HCT116 (cell line): ENCODE data around the gene PPM1F. TPM values are rescaled to one million over a fixed set of nuclear protein-coding genes. Genes with fewer than 3 reads are reported as not detected.

Experiments
- ATAC-seq: fragments of 200-7000 bp; cut with Tn5 transposase; 2 replicates; pipeline ENCODE4 v1.9.1; 2020; ENCODE audit warnings: mild to moderate bottlenecking, moderate library complexity
- BruUV-seq: library from RNA; stranded (reverse); fragments of 400-500 nt; replicated peaks from 2 replicates; lab custom pipeline; 2021; lab: Mats Ljungman, UMichigan
- CTCF ChIA-PET: fragments of 300-600 bp; sonication (Branson Sonifier 250); formaldehyde crosslinking; loops from one replicate; lab custom pipeline; 2021; ENCODE audit warnings: antibody characterized with exemption; lab: Charles Lee
- POLR2A ChIA-PET: fragments of 300-600, 350-600 bp; sonication (Branson Sonifier 250); formaldehyde crosslinking; loops from one replicate; lab custom pipeline; 2021; ENCODE audit warnings: antibody characterized with exemption; lab: Charles Lee
- RAD21 ChIA-PET, 2 experiments: fragments of 300-600 bp; sonication (Branson Sonifier 250); formaldehyde crosslinking; loops; one replicate each; lab custom pipeline; 2023; ENCODE audit warnings: low total read pairs in 2 of 2; ENCODE audit not compliant: uncharacterized antibody in 2 of 2, unreplicated experiment in 2 of 2, low non-redundant PET in 1 of 2; lab: Charles Lee
- DNase-seq: peaks from one replicate; pipeline ENCODE4 v3.0.0-alpha.2; 2010; ENCODE audit warnings: low read depth, low spot score
- H2AFZ ChIP-seq: fragments of 200-600 bp; shearing (Covaris generic), sonication (generic); 2 replicates; pipeline ENCODE4 v1.6.1; 2017; ENCODE audit warnings: low read depth, mixed run types, mixed read lengths, antibody characterized with exemption, low read length; ENCODE audit not compliant: poor library complexity, severe bottlenecking
- H3K27ac ChIP-seq: 2 replicates; pipeline ENCODE4 v1.5.1; 2012; ENCODE audit warnings: low read depth, low read length
- H3K27me3 ChIP-seq: fragments of 200-600 bp; sonication (generic); 2 replicates; pipeline ENCODE4 v1.6.1; 2016; ENCODE audit warnings: mixed run types, low read length, mixed read lengths; ENCODE audit not compliant: insufficient read depth
- H3K36me3 ChIP-seq, 2 experiments: fragments of 200-500 bp in 1 of 2; fragments of 200-600 bp in 1 of 2; sonication (Bioruptor generic) in 1 of 2; sonication (generic) in 1 of 2; 2 replicates each; pipeline versions ENCODE4 v1.5.1 to v1.6.1; 2014 to 2016; ENCODE audit warnings: low read length in 2 of 2, inconsistent platforms in 1 of 2, mixed read lengths in 1 of 2, mixed run types in 1 of 2; ENCODE audit not compliant: insufficient read depth in 2 of 2, control insufficient read depth in 1 of 2
- H3K4me1 ChIP-seq, 2 experiments: fragments of 200-600 bp in 1 of 2; sonication (generic) in 1 of 2; 2 replicates each; pipeline versions ENCODE4 v1.5.1 to v1.6.1; 2012 to 2017; ENCODE audit warnings: low read length in 2 of 2, inconsistent platforms in 1 of 2, mild to moderate bottlenecking in 1 of 2, mixed read lengths in 1 of 2, mixed run types in 1 of 2, moderate library complexity in 1 of 2; ENCODE audit not compliant: insufficient read depth in 2 of 2, control insufficient read depth in 1 of 2
- H3K4me2 ChIP-seq: fragments of 200-600 bp; sonication (generic); 2 replicates; pipeline ENCODE4 v1.6.1; 2017; ENCODE audit warnings: mixed run types, low read length, mixed read lengths
- H3K4me3 ChIP-seq, 2 experiments: fragments of 200-600 bp in 1 of 2; sonication (generic) in 1 of 2; replicated peaks in 1 of 2; 2 replicates each; pipeline ENCODE4 v1.5.1; 2011 to 2016; ENCODE audit warnings: low read length in 2 of 2, control low read depth in 1 of 2, low read depth in 1 of 2, mild to moderate bottlenecking in 1 of 2, mixed read lengths in 1 of 2, mixed run types in 1 of 2
- H3K79me2 ChIP-seq: fragments of 200-600 bp; sonication (generic); 2 replicates; pipeline ENCODE4 v1.6.1; 2017; ENCODE audit warnings: mild to moderate bottlenecking, mixed run types, low read length, moderate library complexity, mixed read lengths; ENCODE audit not compliant: insufficient read depth
- H3K9ac ChIP-seq: fragments of 200-600 bp; sonication (generic); 2 replicates; pipeline ENCODE4 v1.6.1; 2016; ENCODE audit warnings: low read length, mixed read lengths
- H3K9me2 ChIP-seq: fragments of 200-600 bp; sonication (generic), shearing (Covaris generic); 2 replicates; pipeline ENCODE4 v1.6.1; 2017; ENCODE audit warnings: mixed run types, mild to moderate bottlenecking, moderate library complexity; ENCODE audit not compliant: insufficient read depth
- H3K9me3 ChIP-seq, 2 experiments: fragments of 200-500 bp in 1 of 2; fragments of 200-600 bp in 1 of 2; sonication (Bioruptor generic) in 1 of 2; sonication (generic) in 1 of 2; 2 replicates each; pipeline ENCODE4 v1.6.1; 2014 to 2017; ENCODE audit warnings: low read length in 2 of 2, mixed read lengths in 2 of 2, inconsistent platforms in 1 of 2, low read depth in 1 of 2, mild to moderate bottlenecking in 1 of 2, mixed run types in 1 of 2, moderate library complexity in 1 of 2; ENCODE audit not compliant: control insufficient read depth in 1 of 2, insufficient read depth in 1 of 2
- H4K20me1 ChIP-seq: fragments of 200-600 bp; sonication (generic), shearing (Covaris generic); 2 replicates; pipeline ENCODE4 v1.6.1; 2017; ENCODE audit warnings: mixed run types, mild to moderate bottlenecking, moderate library complexity; ENCODE audit not compliant: insufficient read depth
- ATF3 ChIP-seq: IDR thresholded peaks from 2 replicates; pipeline ENCODE4 v1.6.1; 2012
- EZH2 ChIP-seq: fragments of 200-600 bp; sonication (generic); IDR thresholded peaks from 2 replicates; pipeline ENCODE4 v1.6.1; 2017; ENCODE audit warnings: antibody characterized with exemption, mixed run types
- EZH2phosphoT487 ChIP-seq: fragments of 200-600 bp; IDR thresholded peaks from 2 replicates; pipeline ENCODE4 v1.6.1; 2018; ENCODE audit warnings: antibody characterized with exemption, borderline replicate concordance
- FOSL1 ChIP-seq: IDR thresholded peaks from 2 replicates; pipeline ENCODE4 v1.6.1; 2012; ENCODE audit warnings: low read depth
- POLR2AphosphoS5 ChIP-seq: IDR thresholded peaks from 2 replicates; pipeline ENCODE4 v1.6.1; 2011; ENCODE audit warnings: mild to moderate bottlenecking, low read depth, low read length, moderate library complexity
- SIN3A ChIP-seq: IDR thresholded peaks from 2 replicates; pipeline ENCODE4 v1.6.1; 2012; ENCODE audit warnings: low read depth
- SP1 ChIP-seq: IDR thresholded peaks from 2 replicates; pipeline ENCODE4 v1.6.1; 2012; ENCODE audit warnings: low read depth
- SRF ChIP-seq: IDR thresholded peaks from 2 replicates; pipeline ENCODE4 v1.6.1; 2012; ENCODE audit warnings: low read depth
- TCF7L2 ChIP-seq: IDR thresholded peaks from 2 replicates; pipeline ENCODE4 v1.7.0; 2011; ENCODE audit warnings: borderline replicate concordance, inconsistent platforms; ENCODE audit not compliant: insufficient read depth, insufficient read length; ENCODE audit errors: extremely low read depth
- ZFX ChIP-seq: fragments of 450-650 bp; IDR thresholded peaks from 2 replicates; pipeline ENCODE4 v1.6.1; 2017
- ZNF274 ChIP-seq: fragments of 200-500 bp; sonication (Bioruptor generic); IDR thresholded peaks from 2 replicates; pipeline ENCODE4 v1.6.1; 2014; ENCODE audit warnings: mild to moderate bottlenecking, low read depth, low read length, inconsistent platforms
- intact Hi-C: fragments of 100-400 bp; cut with micrococcal nuclease; formaldehyde crosslinking; loops from 2 replicates; pipeline ENCODE4 v1.10.0; 2022
- total RNA-seq: library from RNA; stranded (reverse); gene quantifications from one replicate; pipeline ENCODE4 v1.2.1, GENCODE V29; 2021; ENCODE audit not compliant: unreplicated experiment
- TF ChIP-seq, protein P1 (sequence below), 3 experiments: fragments of 200-600 bp in 1 of 3; sonication (generic) in 1 of 3; IDR thresholded peaks in 2 of 3; conservative IDR thresholded peaks in 1 of 3; 2 replicates each; pipeline ENCODE4 v1.5.1; 2012 to 2017; ENCODE audit warnings: low read depth in 2 of 3, low read length in 2 of 3, antibody characterized with exemption in 1 of 3, borderline replicate concordance in 1 of 3, control low read depth in 1 of 3, mild to moderate bottlenecking in 1 of 3, mixed read lengths in 1 of 3, mixed run types in 1 of 3, moderate library complexity in 1 of 3; ENCODE audit not compliant: insufficient read depth in 1 of 3
- TF ChIP-seq, protein P2 (sequence below): IDR thresholded peaks from 2 replicates; pipeline ENCODE4 v1.6.1; 2011; ENCODE audit warnings: mild to moderate bottlenecking, low read length, moderate library complexity; ENCODE audit not compliant: insufficient replicate concordance; ENCODE audit errors: extremely low read depth

PPM1F gene
- total RNA-seq, 1 experiment from 2014 or later: 27.3 TPM

DNA sequence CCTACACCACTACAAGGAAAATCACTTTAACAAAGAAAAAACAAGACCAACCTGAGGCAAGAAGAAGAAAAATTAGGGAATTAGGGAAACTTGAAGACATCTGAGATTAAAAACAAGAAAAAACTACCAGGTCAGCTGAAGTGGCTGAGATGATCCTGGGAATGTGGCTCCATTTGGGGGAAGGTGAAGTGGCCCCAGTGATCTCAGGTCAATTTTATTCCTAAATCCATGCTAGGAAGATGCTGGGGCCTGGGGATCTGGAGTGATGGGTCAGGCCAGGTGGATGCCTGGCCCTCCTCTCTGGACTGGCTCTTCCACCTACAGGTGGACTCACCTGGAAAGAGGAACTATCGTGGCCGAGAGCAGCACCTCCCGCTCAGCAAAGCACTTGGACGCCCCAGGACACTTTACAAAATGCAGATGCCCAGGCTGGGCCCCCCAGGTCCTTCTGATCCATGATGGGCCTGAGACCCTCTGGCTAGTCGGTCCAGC is 23.3 kb upstream of the PPM1F start:
- DNase-seq (no peak), ATAC-seq (no peak)
- Histone ChIP-seq H4K20me1 (no peaks in the 10 kb centered on the region), H3K9ac (no peak overlapping the region), H3K9me3 (no peaks in the 10 kb centered on the region), H3K27ac (no peak overlapping the region), H2AFZ (no peak overlapping the region), H3K4me3 (no peak overlapping the region), H3K4me2 (no peak overlapping the region), H3K9me2 (no peaks in the 10 kb centered on the region), H3K27me3 (no peaks in the 10 kb centered on the region), H3K36me3 (peaks cover 21 to 29% of the 10 kb centered on the region in 2 experiments; a peak in 3 of 4 replicates), H3K79me2 (peaks cover 35% of the 10 kb centered on the region), H3K4me1 (no peaks in the 10 kb centered on the region)
- intact Hi-C loops: no loop called here
- TF ChIP-seq EZH2phosphoT487 (no peak), SP1 (no peak), POLR2AphosphoS5 (no peak), TCF7L2 (no peak), EZH2 (no peak), ZFX (no peak), FOSL1 (no peak), SIN3A (no peak), ZNF274 (no peak), ATF3 (no peak), SRF (no peak)
- TF ChIP-seq, protein P1, sequence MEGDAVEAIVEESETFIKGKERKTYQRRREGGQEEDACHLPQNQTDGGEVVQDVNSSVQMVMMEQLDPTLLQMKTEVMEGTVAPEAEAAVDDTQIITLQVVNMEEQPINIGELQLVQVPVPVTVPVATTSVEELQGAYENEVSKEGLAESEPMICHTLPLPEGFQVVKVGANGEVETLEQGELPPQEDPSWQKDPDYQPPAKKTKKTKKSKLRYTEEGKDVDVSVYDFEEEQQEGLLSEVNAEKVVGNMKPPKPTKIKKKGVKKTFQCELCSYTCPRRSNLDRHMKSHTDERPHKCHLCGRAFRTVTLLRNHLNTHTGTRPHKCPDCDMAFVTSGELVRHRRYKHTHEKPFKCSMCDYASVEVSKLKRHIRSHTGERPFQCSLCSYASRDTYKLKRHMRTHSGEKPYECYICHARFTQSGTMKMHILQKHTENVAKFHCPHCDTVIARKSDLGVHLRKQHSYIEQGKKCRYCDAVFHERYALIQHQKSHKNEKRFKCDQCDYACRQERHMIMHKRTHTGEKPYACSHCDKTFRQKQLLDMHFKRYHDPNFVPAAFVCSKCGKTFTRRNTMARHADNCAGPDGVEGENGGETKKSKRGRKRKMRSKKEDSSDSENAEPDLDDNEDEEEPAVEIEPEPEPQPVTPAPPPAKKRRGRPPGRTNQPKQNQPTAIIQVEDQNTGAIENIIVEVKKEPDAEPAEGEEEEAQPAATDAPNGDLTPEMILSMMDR (IDR thresholded peaks at IDR 0.05 in 2 of 3, conservative IDR thresholded peaks at IDR 0.05 in 1 of 3; ENCODE audit: borderline replicate concordance in 1 of 3, insufficient read depth in 1 of 3, low read depth in 2 of 3, low read length in 2 of 3): no peak
- TF ChIP-seq, protein P2, sequence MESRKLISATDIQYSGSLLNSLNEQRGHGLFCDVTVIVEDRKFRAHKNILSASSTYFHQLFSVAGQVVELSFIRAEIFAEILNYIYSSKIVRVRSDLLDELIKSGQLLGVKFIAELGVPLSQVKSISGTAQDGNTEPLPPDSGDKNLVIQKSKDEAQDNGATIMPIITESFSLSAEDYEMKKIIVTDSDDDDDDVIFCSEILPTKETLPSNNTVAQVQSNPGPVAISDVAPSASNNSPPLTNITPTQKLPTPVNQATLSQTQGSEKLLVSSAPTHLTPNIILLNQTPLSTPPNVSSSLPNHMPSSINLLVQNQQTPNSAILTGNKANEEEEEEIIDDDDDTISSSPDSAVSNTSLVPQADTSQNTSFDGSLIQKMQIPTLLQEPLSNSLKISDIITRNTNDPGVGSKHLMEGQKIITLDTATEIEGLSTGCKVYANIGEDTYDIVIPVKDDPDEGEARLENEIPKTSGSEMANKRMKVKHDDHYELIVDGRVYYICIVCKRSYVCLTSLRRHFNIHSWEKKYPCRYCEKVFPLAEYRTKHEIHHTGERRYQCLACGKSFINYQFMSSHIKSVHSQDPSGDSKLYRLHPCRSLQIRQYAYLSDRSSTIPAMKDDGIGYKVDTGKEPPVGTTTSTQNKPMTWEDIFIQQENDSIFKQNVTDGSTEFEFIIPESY: no peak
- CTCF ChIA-PET: no interaction called here
- POLR2A ChIA-PET: no interaction called here
- RAD21 ChIA-PET: no interaction called here
- no TSS peak for BruUV-seq
